ENCODE measurements around the gene AUTS2. TPM values are rescaled to one million over a fixed set of nuclear protein-coding genes. Genes with fewer than 3 reads are reported as not detected.

AUTS2 gene
- total RNA-seq, 2 experiments from 2014 or later: 15.2 to 16.3 TPM

DNA sequence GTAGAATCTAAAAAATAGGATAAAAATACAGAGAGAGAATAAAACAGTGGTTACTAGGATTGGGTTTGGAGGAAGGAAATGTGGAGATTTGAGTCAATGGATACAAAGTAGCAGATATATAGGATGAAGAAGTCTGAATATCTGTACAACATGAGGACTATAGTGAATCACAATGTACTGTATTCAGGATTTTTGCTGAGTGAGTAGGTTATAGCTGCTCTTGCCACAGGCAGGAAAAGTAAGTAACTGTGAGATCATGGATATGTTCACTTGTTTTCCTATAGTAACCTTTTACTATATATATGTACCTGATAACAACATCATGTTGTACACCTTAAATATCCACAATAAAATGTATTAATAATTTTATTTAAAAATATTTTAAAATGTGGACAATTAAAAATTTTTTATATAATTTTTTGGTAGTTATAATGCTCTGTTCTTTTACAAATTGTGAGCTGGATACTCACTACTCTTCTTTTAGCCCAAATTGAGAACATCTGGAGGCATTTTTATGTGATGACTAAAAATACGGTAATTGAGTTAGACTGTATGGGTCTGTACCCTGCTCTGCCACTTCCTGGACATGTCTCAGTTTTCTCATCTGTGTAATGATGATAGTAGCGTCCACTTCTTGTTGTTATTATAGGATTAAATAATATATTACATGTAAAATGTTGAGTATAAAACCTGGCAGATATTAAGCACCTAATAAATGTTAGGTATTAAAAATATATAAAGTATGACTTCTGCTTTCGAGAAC, 439.1 kb downstream of the AUTS2 start:
- Mint-ChIP-seq H3K4me3 (no peak overlapping the region), H3K27me3 (ENCODE audit: low read depth) (peaks cover 2% of the 10 kb centered on the region), H3K9me3 (ENCODE audit: insufficient read depth) (no peaks in the 10 kb centered on the region), H3K4me1 (ENCODE audit: low read depth) (no peaks in the 10 kb centered on the region), H3K27ac (no peak overlapping the region), H3K36me3 (ENCODE audit: low read depth) (no peaks in the 10 kb centered on the region)
- ChIA-PET CTCF (no interaction called here), POLR2A (no interaction called here)
- no peak for DNase-seq
- ATAC-seq: no peak

GRCh38 chr7:70040051-70040450, 441.8 kb downstream of the AUTS2 start:
- H3K4me1 Mint-ChIP-seq (ENCODE audit: low read depth): no peaks in the 10 kb centered on the region
- POLR2A ChIA-PET: no interaction called here
- H3K27me3 Mint-ChIP-seq (ENCODE audit: low read depth): no peaks in the 10 kb centered on the region
- CTCF ChIA-PET: no interaction called here
- H3K27ac Mint-ChIP-seq: no peak overlapping the region
- H3K9me3 Mint-ChIP-seq (ENCODE audit: insufficient read depth): no peaks in the 10 kb centered on the region
- H3K36me3 Mint-ChIP-seq (ENCODE audit: low read depth): no peaks in the 10 kb centered on the region
- DNase-seq (no peak), ATAC-seq (no peak)
- no peak overlapping the region for H3K4me3 Mint-ChIP-seq

DNA sequence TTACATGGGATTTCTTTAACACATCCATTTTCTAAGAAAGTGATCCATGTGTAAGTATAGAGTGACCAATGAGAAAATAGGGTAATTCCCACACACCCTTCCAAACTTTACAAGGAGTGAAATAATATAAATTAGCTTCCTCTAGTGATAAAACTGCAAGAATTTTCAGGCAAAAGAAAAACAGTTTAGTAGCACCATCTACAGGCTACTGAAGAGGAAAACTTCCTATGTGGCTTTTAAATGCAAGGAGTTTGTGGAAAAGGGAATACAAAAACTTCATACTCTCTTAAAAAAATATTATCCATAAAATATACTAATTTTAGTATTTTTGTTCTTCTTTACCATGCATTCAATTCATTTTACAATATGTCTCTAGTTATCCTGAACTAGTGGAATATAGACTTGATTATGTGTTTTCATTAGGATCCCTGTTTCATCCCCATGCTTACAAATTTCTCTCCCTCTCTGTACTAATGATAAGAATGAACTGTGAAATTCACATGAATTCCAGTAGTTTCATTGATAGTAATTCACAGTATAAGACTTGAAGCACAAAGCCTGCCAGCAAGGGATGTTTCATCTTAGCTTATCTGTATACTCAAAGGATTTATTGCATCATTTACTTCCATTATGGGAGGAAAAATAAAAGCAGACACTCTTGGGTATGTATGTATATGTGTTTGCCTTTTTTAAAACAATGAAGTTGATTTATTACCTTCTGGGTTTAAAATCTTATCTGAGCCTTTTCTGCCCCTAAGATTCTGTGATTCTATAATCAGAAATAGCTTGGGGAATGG, 442.9 kb downstream of the AUTS2 start:
- Mint-ChIP-seq H3K9me3 (ENCODE audit: insufficient read depth) (no peaks in the 10 kb centered on the region), H3K27me3 (ENCODE audit: low read depth) (no peaks in the 10 kb centered on the region), H3K36me3 (ENCODE audit: low read depth) (no peaks in the 10 kb centered on the region), H3K4me1 (ENCODE audit: low read depth) (no peaks in the 10 kb centered on the region), H3K4me3 (no peak overlapping the region), H3K27ac (no peak overlapping the region)
- ATAC-seq (no peak), DNase-seq (no peak)
- CTCF ChIA-PET: no interaction called here
- POLR2A ChIA-PET: no interaction called here

DNA sequence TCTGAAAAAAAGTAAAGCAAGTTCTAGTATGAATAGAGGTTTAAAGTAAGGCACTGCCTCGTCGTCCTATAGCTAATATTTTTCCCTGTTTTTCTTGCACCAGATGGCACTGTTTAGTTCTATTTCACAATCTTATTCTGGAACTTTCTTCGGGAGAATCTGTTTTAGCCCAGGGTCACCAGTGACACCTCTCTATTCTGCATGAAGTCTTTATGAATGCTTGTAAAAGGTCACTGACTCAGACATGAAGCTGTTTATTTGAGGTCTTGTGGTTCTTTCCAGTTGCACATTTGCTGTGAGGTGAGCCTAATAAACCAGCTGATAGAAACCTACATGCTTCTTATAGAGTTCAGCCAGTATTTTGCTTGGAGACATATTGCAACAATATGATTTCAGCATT, 444.3 kb downstream of the AUTS2 start:
- Mint-ChIP-seq H3K27ac (no peak overlapping the region), H3K36me3 (ENCODE audit: low read depth) (no peaks in the 10 kb centered on the region)

DNA sequence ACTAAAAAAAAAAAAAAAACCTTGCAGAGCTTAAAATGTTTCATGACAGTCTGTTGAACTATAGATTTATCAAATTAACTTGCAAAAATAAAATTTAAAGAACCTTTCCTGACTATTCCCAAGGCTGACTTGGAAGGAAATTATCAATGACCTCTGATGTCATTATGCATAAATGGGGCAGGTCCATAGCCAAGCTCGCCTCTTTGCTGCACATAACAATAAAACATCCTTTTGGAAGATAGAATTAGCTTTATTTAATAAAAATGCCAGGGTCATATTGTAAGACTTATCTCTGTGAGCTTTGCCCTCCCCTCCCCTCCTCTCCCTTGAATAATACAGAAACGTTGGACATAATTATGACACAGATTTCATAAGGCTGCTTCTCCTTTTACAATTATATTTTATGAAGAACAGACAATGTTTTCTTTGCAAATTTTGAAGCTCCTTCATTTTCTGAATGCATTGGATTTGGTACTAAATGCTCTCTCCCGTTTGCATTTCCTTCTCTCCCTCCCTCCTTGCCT, 444.8 kb downstream of the AUTS2 start:
- ChIA-PET POLR2A (no interaction called here), CTCF (interaction anchor here (1.4 to 1.7 kb wide), 2 partner anchors 17 to 655 kb away, joined by 4 read pairs; no protein-coding TSS in a partner anchor)
- no peaks in the 10 kb centered on the region for H3K4me1 Mint-ChIP-seq (ENCODE audit: low read depth)
- H3K4me3 Mint-ChIP-seq: no peak overlapping the region
- no peaks in the 10 kb centered on the region for H3K9me3 Mint-ChIP-seq (ENCODE audit: insufficient read depth)
- DNase-seq (no peak), ATAC-seq (no peak)
- H3K27ac Mint-ChIP-seq: no peak overlapping the region
- H3K27me3 Mint-ChIP-seq (ENCODE audit: low read depth): no peaks in the 10 kb centered on the region
- no peaks in the 10 kb centered on the region for H3K36me3 Mint-ChIP-seq (ENCODE audit: low read depth)

More for the DNA sequence above, 444.3 kb downstream of the AUTS2 start:
- CTCF ChIA-PET: interaction anchor here (1.4 to 1.7 kb wide), 2 partner anchors 16 to 656 kb away, joined by 4 read pairs; no protein-coding TSS in a partner anchor
- Mint-ChIP-seq H3K4me3 (no peak overlapping the region), H3K4me1 (ENCODE audit: low read depth) (no peaks in the 10 kb centered on the region), H3K27me3 (ENCODE audit: low read depth) (no peaks in the 10 kb centered on the region), H3K9me3 (ENCODE audit: insufficient read depth) (no peaks in the 10 kb centered on the region)
- POLR2A ChIA-PET: no interaction called here
- no peak for ATAC-seq
- DNase-seq: no peak

DNA sequence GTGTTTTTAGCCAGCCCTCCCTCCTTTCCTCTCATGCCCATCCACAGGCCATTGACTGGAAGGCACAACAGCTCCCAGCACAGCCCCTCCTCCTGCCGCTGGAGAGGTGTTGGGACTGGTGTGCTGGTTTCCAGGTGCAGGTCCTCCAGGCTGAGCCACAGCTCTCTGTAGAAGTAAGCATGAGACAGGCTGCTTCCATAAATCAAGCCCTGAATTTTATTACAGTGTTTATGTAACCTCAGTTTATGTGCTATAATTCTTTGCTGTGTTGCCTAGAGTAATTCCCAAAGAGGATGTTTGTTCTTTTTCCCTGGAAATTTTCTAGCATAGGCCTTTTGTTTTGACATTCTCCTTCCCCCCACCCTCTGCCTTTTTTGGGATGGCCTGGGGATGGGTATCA, 445.8 kb downstream of the AUTS2 start:
- ATAC-seq (no peak), DNase-seq (no peak)
- no peaks in the 10 kb centered on the region for H3K36me3 Mint-ChIP-seq (ENCODE audit: low read depth)
- no peak overlapping the region for H3K27ac Mint-ChIP-seq
- H3K9me3 Mint-ChIP-seq (ENCODE audit: insufficient read depth): no peaks in the 10 kb centered on the region
- H3K4me1 Mint-ChIP-seq (ENCODE audit: low read depth): no peaks in the 10 kb centered on the region
- ChIA-PET POLR2A (no interaction called here), CTCF (interaction anchor here (1.7 kb wide), 1 partner anchor 654 kb away, joined by 4 read pairs; no protein-coding TSS in a partner anchor)
- no peaks in the 10 kb centered on the region for H3K27me3 Mint-ChIP-seq (ENCODE audit: low read depth)
- no peak overlapping the region for H3K4me3 Mint-ChIP-seq

GRCh38 chr7:70044525-70044924, 446.2 kb downstream of the AUTS2 start:
- no peaks in the 10 kb centered on the region for H3K9me3 Mint-ChIP-seq (ENCODE audit: insufficient read depth)
- H3K4me3 Mint-ChIP-seq: no peak overlapping the region

DNA sequence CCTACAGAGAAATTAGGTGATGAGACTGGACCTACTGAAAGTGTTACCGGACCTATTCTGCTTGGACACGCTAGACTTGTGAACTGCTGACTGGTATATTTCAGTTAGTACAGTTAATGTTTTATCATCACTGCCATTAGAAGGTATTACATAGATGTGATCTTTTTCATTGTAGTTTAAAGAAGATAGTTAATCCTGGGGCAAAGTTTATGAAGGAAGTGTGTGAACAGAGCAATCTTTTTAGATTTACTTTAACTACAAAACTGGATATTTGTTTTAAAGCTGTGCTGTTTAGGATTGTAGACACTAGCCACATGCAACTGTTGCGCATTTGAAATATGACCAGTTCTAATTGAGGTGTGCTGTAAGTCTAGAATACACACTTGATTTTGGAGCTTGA, 446.7 kb downstream of the AUTS2 start:
- no peak overlapping the region for H3K27ac Mint-ChIP-seq
- no peaks in the 10 kb centered on the region for H3K4me1 Mint-ChIP-seq (ENCODE audit: low read depth)
- H3K27me3 Mint-ChIP-seq (ENCODE audit: low read depth): no peaks in the 10 kb centered on the region
- H3K36me3 Mint-ChIP-seq (ENCODE audit: low read depth): no peaks in the 10 kb centered on the region
- ChIA-PET POLR2A (no interaction called here), CTCF (no interaction called here)
- ATAC-seq: no peak
- H3K9me3 Mint-ChIP-seq (ENCODE audit: insufficient read depth): no peaks in the 10 kb centered on the region
- no peak for DNase-seq
- no peak overlapping the region for H3K4me3 Mint-ChIP-seq

More at GRCh38 chr7:70044525-70044924, 446.2 kb downstream of the AUTS2 start:
- H3K4me1 Mint-ChIP-seq (ENCODE audit: low read depth): no peaks in the 10 kb centered on the region
- ATAC-seq (no peak), DNase-seq (no peak)
- CTCF ChIA-PET: no interaction called here
- H3K27me3 Mint-ChIP-seq (ENCODE audit: low read depth): no peaks in the 10 kb centered on the region
- no peaks in the 10 kb centered on the region for H3K36me3 Mint-ChIP-seq (ENCODE audit: low read depth)
- POLR2A ChIA-PET: no interaction called here
- no peak overlapping the region for H3K27ac Mint-ChIP-seq

DNA sequence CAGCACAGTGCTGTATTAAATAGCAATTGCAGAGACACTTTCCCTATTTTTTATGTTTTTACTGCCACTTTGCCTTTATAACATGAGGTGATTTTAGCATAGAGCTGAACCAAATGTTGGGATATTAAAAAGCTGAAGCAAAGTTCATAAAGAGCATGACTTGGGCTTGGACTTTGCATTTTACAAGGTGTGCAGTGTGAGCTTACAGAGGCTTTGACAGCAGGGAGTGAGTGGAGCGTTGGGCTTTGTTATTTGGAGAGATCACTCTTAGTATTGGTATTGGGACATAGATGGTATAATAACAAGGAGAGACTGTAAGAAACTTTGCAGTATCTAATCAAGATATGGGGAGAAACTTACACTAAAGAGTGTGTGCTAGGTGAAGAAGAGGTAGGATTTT, 449.1 kb downstream of the AUTS2 start:
- no peak for DNase-seq
- Mint-ChIP-seq H3K4me3 (no peak overlapping the region), H3K27me3 (ENCODE audit: low read depth) (no peaks in the 10 kb centered on the region), H3K36me3 (ENCODE audit: low read depth) (no peaks in the 10 kb centered on the region), H3K4me1 (ENCODE audit: low read depth) (no peaks in the 10 kb centered on the region), H3K9me3 (ENCODE audit: insufficient read depth) (no peaks in the 10 kb centered on the region), H3K27ac (no peak overlapping the region)
- no peak for ATAC-seq
- CTCF ChIA-PET: no interaction called here
- POLR2A ChIA-PET: no interaction called here

- DNase-seq: no peak
- Mint-ChIP-seq H3K27me3 (ENCODE audit: low read depth) (no peaks in the 10 kb centered on the region), H3K27ac (no peak overlapping the region), H3K4me1 (ENCODE audit: low read depth) (no peaks in the 10 kb centered on the region), H3K4me3 (no peak overlapping the region), H3K36me3 (ENCODE audit: low read depth) (no peaks in the 10 kb centered on the region), H3K9me3 (ENCODE audit: insufficient read depth) (no peaks in the 10 kb centered on the region)
- POLR2A ChIA-PET: no interaction called here
- CTCF ChIA-PET: no interaction called here
- ATAC-seq: no peak
Observed at GRCh38 chr7:70047891-70048448, 449.7 kb downstream of the AUTS2 start.

DNA sequence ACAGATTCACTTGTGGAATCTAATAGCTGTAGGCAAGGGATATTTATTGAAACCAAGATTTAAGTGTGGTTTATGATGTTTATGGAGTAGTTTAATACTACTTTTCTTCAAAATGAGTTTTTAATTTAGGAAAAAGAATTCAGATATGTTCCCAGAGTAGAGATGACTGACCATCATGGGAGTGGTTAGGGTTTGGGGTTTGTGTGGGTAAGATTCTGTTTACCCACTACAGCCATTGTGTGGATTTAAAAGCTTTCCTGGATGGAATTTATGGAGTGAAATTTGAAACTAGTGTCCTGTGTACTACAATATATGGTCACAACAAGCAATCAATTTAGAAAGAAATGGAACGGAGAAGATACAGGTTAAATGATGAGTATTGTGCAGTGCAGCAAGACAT, 453.5 kb downstream of the AUTS2 start:
- ChIA-PET POLR2A (no interaction called here), CTCF (no interaction called here)
- no peak for ATAC-seq
- H3K27ac Mint-ChIP-seq: no peak overlapping the region
- H3K4me3 Mint-ChIP-seq: no peak overlapping the region
- H3K27me3 Mint-ChIP-seq (ENCODE audit: low read depth): no peaks in the 10 kb centered on the region
- no peaks in the 10 kb centered on the region for H3K9me3 Mint-ChIP-seq (ENCODE audit: insufficient read depth)
- DNase-seq: no peak
- no peaks in the 10 kb centered on the region for H3K4me1 Mint-ChIP-seq (ENCODE audit: low read depth)
- no peaks in the 10 kb centered on the region for H3K36me3 Mint-ChIP-seq (ENCODE audit: low read depth)

- DNase-seq (no peak), ATAC-seq (no peak)
- H3K36me3 Mint-ChIP-seq (ENCODE audit: low read depth): no peaks in the 10 kb centered on the region
- CTCF ChIA-PET: no interaction called here
- POLR2A ChIA-PET: no interaction called here
- no peaks in the 10 kb centered on the region for H3K4me1 Mint-ChIP-seq (ENCODE audit: low read depth)
- H3K27ac Mint-ChIP-seq: no peak overlapping the region
- H3K9me3 Mint-ChIP-seq (ENCODE audit: insufficient read depth): no peaks in the 10 kb centered on the region
- no peak overlapping the region for H3K4me3 Mint-ChIP-seq
- H3K27me3 Mint-ChIP-seq (ENCODE audit: low read depth): no peaks in the 10 kb centered on the region
Observed at GRCh38 chr7:70052691-70053090, 454.4 kb downstream of the AUTS2 start.

All from activated CD8-positive, alpha-beta T cell treated with anti-CD3 and anti-CD28 coated beads, Interleukin-2, amount 10 ng/mL, durations not matched to agents 7 days and 5 days (primary cell).